Measurements from ENCODE around the gene KDM3A. TPM values are rescaled to one million over a fixed set of nuclear protein-coding genes. Genes with fewer than 3 reads are reported as not detected.

Gene KDM3A
- total and polyA plus RNA-seq, 2 of the 8 experiments (the other 6 are each of a cell fraction or from before 2014, with no cell fraction given) = 15.8 to 29.2 TPM

DNA sequence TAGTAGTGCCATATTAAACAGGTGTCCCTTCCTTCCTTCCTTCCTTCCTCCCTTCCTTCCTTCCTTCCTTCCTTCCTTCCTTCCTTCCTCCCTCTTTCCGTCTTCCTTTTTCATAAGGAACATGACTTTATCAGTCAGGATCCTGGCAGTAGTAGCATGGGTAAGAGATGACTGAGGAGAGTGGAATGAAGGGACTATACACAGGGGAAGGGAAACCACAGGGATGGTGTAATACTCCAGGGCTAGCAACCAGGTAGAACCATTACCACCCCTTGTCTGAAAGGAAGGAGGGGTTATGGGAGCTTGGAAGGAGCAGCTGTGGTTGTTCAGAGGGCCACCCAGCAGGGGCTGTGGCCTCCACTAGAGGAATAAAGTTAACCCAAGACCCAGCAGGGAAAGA, 23.2 kb upstream of the KDM3A start:
- H3K36me3 ChIP-seq (ENCODE audit: control insufficient read depth in 2 of 4, insufficient read depth in 4 of 4, low read length in 3 of 4) = no peaks in the 10 kb centered on the region
- FAIRE-seq = no peak
- no peak overlapping the region for H2BK15ac ChIP-seq (ENCODE audit: low read length)
- H2BK5ac ChIP-seq (ENCODE audit: low read depth, low read length) = no peak overlapping the region
- no peak overlapping the region for H3K4me2 ChIP-seq (ENCODE audit: insufficient read depth in 1 of 2, low read depth in 2 of 2, low read length in 2 of 2)
- H3K27me3 ChIP-seq (replicated peaks in 1 of 4; ENCODE audit: control insufficient read depth in 3 of 4, extremely low read depth in 1 of 4, insufficient read depth in 3 of 4, low read length in 3 of 4) = 0 out of 7 replicates have a peak, but pooled peaks cover 0 to under 1% (median 0%) of the 10 kb centered on the region in 4 experiments
- no peak overlapping the region for H2BK12ac ChIP-seq (ENCODE audit: low read depth, low read length)
- DNase-seq (ENCODE audit: low read depth in 1 of 2, low spot score in 2 of 2) = no peak
- no peak overlapping the region for H3K56ac ChIP-seq (replicated peaks; ENCODE audit: insufficient read length, low read depth, low read length)
- H3K14ac ChIP-seq (ENCODE audit: insufficient read length) = no peak overlapping the region
- no peak overlapping the region for H4K91ac ChIP-seq (replicated peaks; ENCODE audit: insufficient read length, low read length)
- H2BK120ac ChIP-seq (replicated peaks; ENCODE audit: low read depth, low read length) = no peak overlapping the region
- no peaks in the 10 kb centered on the region for H4K20me1 ChIP-seq (replicated peaks in 1 of 2; ENCODE audit: control insufficient read depth in 1 of 2, insufficient read depth in 2 of 2, low read length in 2 of 2)
- TF ChIP-seq POU5F1 (IDR thresholded peaks at IDR 0.05; ENCODE audit: low read depth, low read length) (no peak), CBX8 (IDR thresholded peaks at IDR 0.05; ENCODE audit: borderline replicate concordance, low read depth, low read length) (no peak), ASH2L (IDR thresholded peaks at IDR 0.05; ENCODE audit: low read length) (no peak), SRF (IDR thresholded peaks at IDR 0.05; ENCODE audit: low read depth, low read length) (no peak), SUZ12 (IDR thresholded peaks at IDR 0.05; ENCODE audit: low read length) (no peak), PHF8 (conservative IDR thresholded peaks at IDR 0.05; ENCODE audit: low read depth, low read length) (no peak), POLR2A (IDR thresholded peaks at IDR 0.05; ENCODE audit: control extremely low read depth in 1 of 2, low read depth in 2 of 2, low read length in 2 of 2) (no peak)
- POLR2A ChIA-PET (ENCODE audit: partially characterized antibody) = no interaction called here
- 67% methylated on average over 1 of the region's 1 CpG; no CpG with 5 or more reads in 1 of the 2 experiments for WGBS, 2 experiments (ENCODE audit: extremely low coverage in 1 of 2, insufficient coverage in 1 of 2, insufficient read length in 1 of 2, insufficient replicate concordance in 2 of 2, low coverage in 1 of 2, low lambda C conversion rate in 2 of 2, missing lambda C conversion rate in 1 of 2)
- no peak overlapping the region for H2AK5ac ChIP-seq (ENCODE audit: low read depth, low read length)
- H4K8ac ChIP-seq (ENCODE audit: extremely low read depth, insufficient read depth, low read length) = no peak overlapping the region
- H3K4ac ChIP-seq (replicated peaks; ENCODE audit: insufficient read length, low read depth, low read length) = no peak overlapping the region
- H3K27ac ChIP-seq (ENCODE audit: low read depth, low read length) = no peak overlapping the region
- H3K23ac ChIP-seq (ENCODE audit: insufficient read length) = no peak overlapping the region
- CTCF ChIA-PET (ENCODE audit: partially characterized antibody) = interaction anchor here (1.3 kb wide), 1 partner anchor 197 kb away, joined by 3 read pairs; no protein-coding TSS in a partner anchor
- no peak overlapping the region for H3K4me3 ChIP-seq (ENCODE audit: extremely low read depth in 1 of 4, insufficient read depth in 2 of 4, low read depth in 3 of 4, low read length in 4 of 4)
- H3K9me3 ChIP-seq (ENCODE audit: insufficient read depth in 2 of 2, low read depth in 1 of 2, low read length in 1 of 2) = peaks cover 1 to 3% of the 10 kb centered on the region in 2 experiments; a peak in 2 of 4 replicates
- no peak overlapping the region for H2AFZ ChIP-seq (ENCODE audit: low read length)
- peaks cover 0 to 2% (median 0%) of the 10 kb centered on the region in 4 experiments; a peak in 1 of 7 replicates for H3K4me1 ChIP-seq (replicated peaks in 1 of 4; ENCODE audit: control insufficient read depth in 3 of 4, insufficient read depth in 4 of 4, low read length in 3 of 4)
- H3K9ac ChIP-seq (replicated peaks in 1 of 4; ENCODE audit: extremely low read depth in 1 of 4, low read depth in 3 of 4, low read length in 3 of 4) = no peak overlapping the region
- H3K79me2 ChIP-seq (ENCODE audit: control insufficient read depth in 1 of 2, insufficient read depth in 2 of 2, low read length in 2 of 2) = no peaks in the 10 kb centered on the region
- H4K5ac ChIP-seq (ENCODE audit: insufficient read length, low read depth, low read length) = no peak overlapping the region
- no peak overlapping the region for H3K18ac ChIP-seq (ENCODE audit: extremely low read depth, low read length)
- no peaks in the 10 kb centered on the region for H3K79me1 ChIP-seq (ENCODE audit: low read depth, low read length)
- no peak overlapping the region for H2BK20ac ChIP-seq (ENCODE audit: low read length)
- no peaks in the 10 kb centered on the region for H3K23me2 ChIP-seq (ENCODE audit: low read depth, low read length)
